ENCODE results near the gene GFRA1. TPM values are rescaled to one million over a fixed set of nuclear protein-coding genes. Genes with fewer than 3 reads are reported as not detected.

Gene GFRA1
- total RNA-seq, 2 experiments from 2014 or later = not detected

DNA sequence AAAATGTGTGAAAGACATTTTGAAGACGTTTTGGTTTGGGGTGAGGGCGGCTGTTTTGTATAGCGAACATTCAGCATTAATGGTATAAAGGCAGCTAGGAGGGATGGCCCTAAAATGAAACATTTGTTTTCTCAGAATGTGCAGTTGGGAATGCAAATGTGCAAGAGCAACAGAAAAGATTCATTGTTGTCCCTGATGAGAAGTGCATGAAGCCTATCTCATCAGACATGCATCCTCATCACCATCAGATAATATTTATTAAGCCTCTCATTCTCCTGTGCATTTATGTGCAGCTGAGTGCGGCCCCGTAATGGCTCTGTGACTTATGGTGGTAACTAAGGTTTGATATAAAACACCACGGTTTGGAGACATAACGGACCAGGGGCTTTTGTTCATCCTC lies 199.5 kb downstream of the GFRA1 start:
- Mint-ChIP-seq H3K4me1 (no peaks in the 10 kb centered on the region), H3K27ac (no peak overlapping the region), H3K4me3 (no peak overlapping the region), H3K9me3 (no peaks in the 10 kb centered on the region), H3K36me3 (ENCODE audit: low read depth) (no peaks in the 10 kb centered on the region), H3K27me3 (no peaks in the 10 kb centered on the region)
- POLR2A ChIA-PET = no interaction called here
- DNase-seq = no peak
- CTCF ChIA-PET = no interaction called here

DNA sequence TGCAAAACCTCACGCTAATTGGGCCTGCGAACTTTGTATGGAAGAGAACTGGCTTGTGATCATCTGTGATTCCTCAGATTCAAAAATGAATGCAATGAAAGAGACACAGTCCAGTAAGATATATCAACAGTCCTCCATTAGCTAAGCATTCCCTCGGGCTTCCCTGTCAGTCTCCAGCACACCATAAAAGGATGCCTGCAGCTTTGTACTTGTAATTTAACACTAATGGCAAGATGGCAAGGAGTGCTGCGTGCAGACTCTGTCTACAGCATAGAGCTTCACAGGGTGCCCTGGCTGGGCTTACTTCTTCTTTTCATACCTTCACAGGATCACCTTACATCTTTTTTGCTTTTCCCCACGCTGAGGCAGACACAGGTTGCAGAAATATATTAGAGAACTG lies 200.0 kb downstream of the GFRA1 start:
- POLR2A ChIA-PET = no interaction called here
- no peaks in the 10 kb centered on the region for H3K9me3 Mint-ChIP-seq
- H3K36me3 Mint-ChIP-seq (ENCODE audit: low read depth) = no peaks in the 10 kb centered on the region
- H3K27me3 Mint-ChIP-seq = no peaks in the 10 kb centered on the region
- no peak for DNase-seq
- H3K27ac Mint-ChIP-seq = no peak overlapping the region
- CTCF ChIA-PET = no interaction called here
- no peak overlapping the region for H3K4me3 Mint-ChIP-seq
- no peaks in the 10 kb centered on the region for H3K4me1 Mint-ChIP-seq

DNA sequence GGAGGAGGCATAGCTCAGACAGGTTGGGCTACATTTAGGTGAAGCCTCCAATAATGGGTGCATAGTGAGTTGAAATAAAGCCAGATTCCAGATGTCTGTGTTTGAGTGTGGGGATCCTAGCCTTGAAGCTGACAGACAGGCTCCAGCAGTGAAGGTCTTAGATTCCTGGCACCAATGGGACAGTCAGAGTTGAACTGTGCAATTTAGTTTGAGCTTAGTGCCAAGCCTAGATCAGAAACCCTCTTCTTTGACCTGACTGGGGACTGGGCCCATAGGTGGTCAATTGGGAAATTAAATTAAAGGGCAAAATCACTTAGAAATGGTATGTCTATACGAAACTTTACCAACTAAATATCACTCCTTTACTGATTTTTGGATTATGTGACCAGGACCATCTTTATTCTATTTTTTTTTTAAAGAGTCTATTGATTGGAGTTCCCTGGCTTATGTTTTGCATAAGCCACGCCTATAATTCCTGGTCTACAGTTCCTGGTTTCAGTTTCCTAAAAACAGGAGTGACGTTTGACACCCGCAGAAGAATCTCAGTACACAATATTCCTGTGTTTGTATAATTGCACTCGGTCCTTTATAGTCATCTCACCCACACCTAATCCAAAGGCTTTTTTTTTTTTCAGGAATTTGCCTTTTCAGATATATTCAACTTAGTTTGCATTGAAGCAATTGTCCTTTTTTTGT lies 201.4 kb downstream of the GFRA1 start:
- Mint-ChIP-seq H3K9me3 (no peaks in the 10 kb centered on the region), H3K27me3 (no peaks in the 10 kb centered on the region), H3K27ac (no peak overlapping the region), H3K4me3 (no peak overlapping the region), H3K36me3 (ENCODE audit: low read depth) (no peaks in the 10 kb centered on the region), H3K4me1 (no peaks in the 10 kb centered on the region)
- ChIA-PET POLR2A (no interaction called here), CTCF (no interaction called here)
- no peak for DNase-seq

DNA sequence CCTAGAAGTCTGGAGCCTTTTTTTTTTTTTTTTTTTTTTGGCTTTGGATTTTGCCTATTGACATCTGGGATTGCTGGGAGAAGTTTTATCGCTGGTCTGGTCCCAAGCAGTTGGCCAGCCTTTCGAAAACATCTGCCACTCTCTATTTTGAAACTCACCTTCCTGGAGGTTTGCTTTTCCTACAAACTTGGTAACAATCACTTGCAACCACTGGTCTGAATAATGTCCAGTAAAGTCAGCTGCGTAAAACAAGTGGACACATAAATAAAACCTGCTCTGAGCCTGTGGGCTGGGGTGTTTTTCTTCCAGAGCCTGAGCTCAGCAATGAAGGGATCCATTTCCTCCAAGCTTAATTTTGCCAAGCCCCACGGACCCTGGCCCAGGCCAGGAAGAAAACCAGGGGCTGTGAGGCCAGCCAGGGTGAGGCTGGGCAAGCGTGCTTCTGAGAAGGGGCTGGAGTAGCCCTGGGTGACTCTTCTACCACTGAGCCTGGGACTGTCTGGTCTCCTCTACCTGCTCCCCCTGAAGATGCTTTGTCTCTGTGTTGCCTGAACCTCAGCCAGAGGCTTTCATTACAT lies 202.2 kb downstream of the GFRA1 start:
- ChIA-PET POLR2A (no interaction called here), CTCF (interaction anchor here (1.1 kb wide), 1 partner anchor 8 kb away, joined by 3 read pairs; no protein-coding TSS in a partner anchor)
- Mint-ChIP-seq H3K4me3 (no peak overlapping the region), H3K36me3 (ENCODE audit: low read depth) (no peaks in the 10 kb centered on the region), H3K9me3 (no peaks in the 10 kb centered on the region), H3K27ac (no peak overlapping the region), H3K4me1 (no peaks in the 10 kb centered on the region), H3K27me3 (no peaks in the 10 kb centered on the region)
- DNase-seq = no peak

DNA sequence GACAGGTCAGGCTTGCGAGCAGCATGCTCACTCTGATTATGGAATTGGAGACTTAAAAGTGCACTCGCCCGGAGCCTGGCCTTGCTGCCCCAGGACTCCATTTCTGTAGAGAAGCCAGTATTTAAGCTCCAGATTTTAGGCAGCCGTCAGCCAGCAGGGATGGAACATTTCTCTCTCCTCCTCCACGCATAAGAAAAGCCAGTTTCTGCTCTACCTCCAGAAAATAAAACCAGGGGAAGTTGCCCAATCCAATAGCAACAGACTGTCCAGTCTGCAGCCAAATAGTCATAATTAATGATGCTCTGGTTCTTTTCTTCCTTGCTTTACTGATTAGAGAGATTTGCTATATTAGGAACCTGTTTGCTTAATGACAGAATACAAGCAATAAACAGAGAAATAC lies 203.2 kb downstream of the GFRA1 start:
- ChIA-PET POLR2A (no interaction called here), CTCF (interaction anchor here (1.0 kb wide), 1 partner anchor 56 kb away, joined by 3 read pairs; no protein-coding TSS in a partner anchor)
- Mint-ChIP-seq H3K36me3 (ENCODE audit: low read depth) (no peaks in the 10 kb centered on the region), H3K4me1 (no peaks in the 10 kb centered on the region), H3K9me3 (no peaks in the 10 kb centered on the region), H3K27ac (no peak overlapping the region), H3K27me3 (no peaks in the 10 kb centered on the region), H3K4me3 (no peak overlapping the region)
- DNase-seq = no peak

DNA sequence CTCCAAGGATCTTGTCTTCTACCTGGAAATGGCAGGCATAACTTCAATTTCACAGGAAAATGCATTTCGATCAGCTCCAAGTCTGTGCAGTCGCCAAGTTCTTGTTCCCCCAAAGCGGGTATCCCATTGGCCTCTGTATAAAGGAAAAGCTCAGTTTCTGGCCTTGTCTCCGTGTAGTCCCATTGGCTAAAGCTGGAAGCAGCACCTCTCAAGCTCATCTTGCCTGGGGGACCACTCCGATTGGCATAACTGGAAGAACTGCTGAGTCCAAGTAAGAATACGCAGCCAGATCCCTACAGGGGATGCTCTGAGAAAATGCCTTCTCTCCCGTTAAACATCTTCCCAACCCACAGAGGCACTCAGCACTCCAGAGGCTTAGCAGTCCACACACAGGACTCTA lies 205.2 kb downstream of the GFRA1 start:
- no peaks in the 10 kb centered on the region for H3K36me3 Mint-ChIP-seq (ENCODE audit: low read depth)
- no peak overlapping the region for H3K4me3 Mint-ChIP-seq
- DNase-seq = no peak
- no peaks in the 10 kb centered on the region for H3K9me3 Mint-ChIP-seq
- H3K27ac Mint-ChIP-seq = no peak overlapping the region
- no peaks in the 10 kb centered on the region for H3K4me1 Mint-ChIP-seq
- no peaks in the 10 kb centered on the region for H3K27me3 Mint-ChIP-seq
- ChIA-PET CTCF (interaction anchor here (1.1 kb wide), 1 partner anchor 11 kb away, joined by 3 read pairs; no protein-coding TSS in a partner anchor), POLR2A (no interaction called here)

DNA sequence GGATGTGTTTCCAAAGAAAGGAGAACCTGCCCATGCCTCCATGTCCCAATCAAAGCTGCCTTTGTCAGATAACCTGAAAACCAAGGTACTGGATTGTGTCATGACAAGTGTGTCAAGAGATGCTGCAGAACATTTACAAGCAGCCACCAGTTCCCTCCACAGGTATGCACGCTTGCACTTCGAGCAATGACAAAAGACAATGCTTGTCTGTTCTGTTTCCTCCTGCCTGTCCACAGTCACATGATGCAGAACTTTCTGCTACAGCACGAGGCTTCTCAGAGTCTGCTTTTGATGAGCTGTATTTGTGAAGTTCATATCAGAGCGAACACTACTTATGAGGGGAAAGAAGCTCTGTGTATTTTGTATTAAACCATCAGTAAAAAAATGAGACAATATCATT lies 209.9 kb downstream of the GFRA1 start:
- H3K27ac Mint-ChIP-seq = no peak overlapping the region
- ChIA-PET CTCF (no interaction called here), POLR2A (no interaction called here)
- H3K36me3 Mint-ChIP-seq (ENCODE audit: low read depth) = no peaks in the 10 kb centered on the region
- no peak overlapping the region for H3K4me3 Mint-ChIP-seq
- H3K27me3 Mint-ChIP-seq = no peaks in the 10 kb centered on the region
- H3K4me1 Mint-ChIP-seq = no peaks in the 10 kb centered on the region
- H3K9me3 Mint-ChIP-seq = no peaks in the 10 kb centered on the region
- DNase-seq = no peak

DNA sequence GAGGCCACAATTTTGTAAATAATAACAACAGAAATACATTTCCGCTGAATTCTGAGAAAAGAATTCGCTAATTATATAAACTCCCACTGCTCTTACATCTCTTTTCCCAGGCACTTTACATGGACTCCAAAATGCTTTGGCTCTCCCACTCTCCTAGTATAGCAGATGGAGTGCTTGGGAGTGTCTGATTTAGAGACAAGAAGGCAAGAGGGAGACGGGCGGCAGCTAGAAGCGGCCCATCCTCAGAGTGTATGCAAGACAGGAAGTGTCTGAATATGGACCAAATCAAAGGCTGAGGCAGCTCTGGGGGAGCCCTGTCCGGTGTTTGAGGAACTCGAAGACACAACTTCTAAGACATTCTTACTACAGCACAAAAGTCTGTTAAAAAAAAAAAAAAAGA lies 212.1 kb downstream of the GFRA1 start:
- POLR2A ChIA-PET = no interaction called here
- DNase-seq = no peak
- Mint-ChIP-seq H3K27me3 (no peaks in the 10 kb centered on the region), H3K4me1 (no peaks in the 10 kb centered on the region), H3K4me3 (no peak overlapping the region), H3K27ac (no peak overlapping the region), H3K36me3 (ENCODE audit: low read depth) (no peaks in the 10 kb centered on the region), H3K9me3 (no peaks in the 10 kb centered on the region)
- CTCF ChIA-PET = interaction anchor here (0.6 kb wide), 1 partner anchor 259 kb away, joined by 3 read pairs; no protein-coding TSS in a partner anchor

DNA sequence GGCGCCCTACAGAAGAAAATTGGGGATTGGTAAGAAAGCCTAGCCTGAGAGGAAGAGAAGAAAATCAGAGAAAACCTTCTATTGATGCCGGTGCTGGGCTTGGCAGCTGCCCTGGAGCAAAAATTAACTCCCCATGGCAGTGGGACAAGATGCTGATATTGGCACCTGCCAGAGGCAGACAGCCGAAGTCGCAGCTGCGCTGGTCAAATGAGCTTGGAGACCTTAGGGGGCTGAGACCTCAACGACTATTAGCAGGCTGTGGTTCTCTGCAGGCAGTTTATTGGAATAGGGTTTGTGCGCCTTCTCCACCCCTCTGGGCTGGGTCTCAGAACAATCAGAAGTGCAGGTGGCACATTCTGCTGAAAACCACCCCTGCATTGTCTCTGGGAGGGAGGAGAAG lies 213.7 kb downstream of the GFRA1 start:
- ChIA-PET CTCF (no interaction called here), POLR2A (no interaction called here)
- Mint-ChIP-seq H3K36me3 (ENCODE audit: low read depth) (no peaks in the 10 kb centered on the region), H3K27ac (no peak overlapping the region), H3K4me1 (no peaks in the 10 kb centered on the region), H3K27me3 (no peaks in the 10 kb centered on the region), H3K9me3 (no peaks in the 10 kb centered on the region), H3K4me3 (no peak overlapping the region)
- DNase-seq = no peak

DNA sequence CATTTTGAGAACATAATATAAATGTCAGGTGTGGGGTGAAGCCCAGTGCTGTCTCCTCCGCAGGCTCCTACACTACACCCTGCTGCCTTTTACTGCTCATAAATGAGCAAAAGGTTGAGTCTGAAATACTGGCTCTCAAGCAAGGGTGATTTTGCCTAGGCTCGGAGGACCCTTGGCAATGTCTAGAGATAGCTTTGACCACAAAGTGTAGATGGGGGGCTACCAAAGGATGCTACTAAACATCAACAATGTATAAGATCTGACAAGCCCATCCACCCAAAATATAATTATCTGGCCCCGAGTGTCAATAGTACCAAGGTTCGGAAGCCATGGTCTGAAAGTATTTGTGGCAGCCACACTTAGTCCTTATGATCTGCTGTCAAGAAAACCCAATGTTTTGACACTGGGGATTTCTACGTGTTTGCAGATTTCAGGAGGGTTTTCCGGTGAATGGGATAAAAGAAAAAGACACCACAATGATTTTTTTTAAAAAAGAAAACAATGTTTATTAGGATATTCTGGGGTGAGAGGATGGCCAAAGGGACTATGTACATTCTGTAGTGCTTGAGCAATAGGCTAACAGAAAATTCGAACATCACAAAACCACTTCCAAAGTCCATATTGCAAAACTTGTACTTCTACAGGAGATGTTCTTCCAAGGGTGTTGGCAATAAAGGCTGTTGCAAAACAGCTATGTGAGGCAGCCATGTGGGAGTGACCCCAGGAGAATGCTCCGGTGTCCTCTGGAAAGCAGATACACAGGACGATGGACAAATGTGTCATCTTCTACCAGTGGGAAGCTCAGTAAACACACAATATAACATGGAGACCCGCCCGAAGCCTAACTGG lies 216.3 kb downstream of the GFRA1 start:
- Mint-ChIP-seq H3K27me3 (no peaks in the 10 kb centered on the region), H3K36me3 (ENCODE audit: low read depth) (no peaks in the 10 kb centered on the region), H3K4me1 (no peaks in the 10 kb centered on the region), H3K27ac (no peak overlapping the region), H3K4me3 (no peak overlapping the region), H3K9me3 (no peaks in the 10 kb centered on the region)
- POLR2A ChIA-PET = no interaction called here
- no peak for DNase-seq
- CTCF ChIA-PET = no interaction called here

DNA sequence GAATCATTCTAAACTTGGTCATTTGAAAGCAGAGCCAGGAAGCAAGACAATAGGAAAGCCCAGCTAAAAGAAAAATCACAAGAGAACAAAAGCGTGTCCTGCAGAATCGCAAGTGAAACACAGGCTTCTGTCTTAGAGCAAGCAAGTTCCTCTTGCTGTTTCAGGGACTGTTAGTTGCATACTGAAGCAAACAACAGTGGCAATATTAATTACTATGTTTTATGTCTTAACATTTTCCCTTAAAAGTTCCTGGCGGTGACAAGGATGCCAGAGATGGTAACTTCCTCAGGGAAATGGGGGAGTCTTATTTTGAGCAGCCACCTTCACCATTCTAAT lies 217.1 kb downstream of the GFRA1 start:
- Mint-ChIP-seq H3K27ac (no peak overlapping the region), H3K27me3 (no peaks in the 10 kb centered on the region), H3K4me3 (no peak overlapping the region), H3K36me3 (ENCODE audit: low read depth) (no peaks in the 10 kb centered on the region), H3K9me3 (no peaks in the 10 kb centered on the region), H3K4me1 (no peaks in the 10 kb centered on the region)
- POLR2A ChIA-PET = no interaction called here
- CTCF ChIA-PET = no interaction called here
- DNase-seq = no peak

DNA sequence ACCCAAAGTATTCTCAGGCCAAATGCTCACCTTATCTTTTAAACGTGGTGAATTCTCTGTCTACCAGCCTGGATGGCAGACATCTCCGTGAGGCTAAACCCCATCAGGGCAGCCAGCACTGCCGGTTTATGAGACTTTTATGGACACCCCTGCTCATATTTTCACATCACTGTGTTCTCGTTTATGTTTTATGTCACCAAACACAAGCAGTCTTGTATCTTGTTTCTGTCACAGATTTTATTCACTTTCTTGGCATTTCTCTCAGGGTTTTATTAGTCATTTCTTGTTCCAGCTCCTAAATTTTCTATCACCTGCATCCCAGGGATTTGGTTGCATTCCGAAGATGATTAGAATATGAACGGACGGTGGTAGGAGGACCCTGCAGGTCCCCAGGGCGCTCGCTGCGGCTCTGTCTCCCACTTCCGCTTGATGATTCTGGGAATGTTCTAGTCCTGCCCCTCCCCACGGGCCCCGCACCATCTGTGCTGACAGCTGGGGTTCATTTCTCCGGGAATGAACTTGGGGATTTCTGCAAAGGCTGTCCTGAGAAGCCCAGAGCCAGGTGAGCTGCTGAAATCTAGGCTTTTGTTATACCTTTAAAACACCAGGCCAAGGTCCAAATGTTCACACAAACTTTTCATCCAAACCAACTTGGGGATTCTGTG lies 217.6 kb downstream of the GFRA1 start:
- Mint-ChIP-seq H3K4me3 (no peak overlapping the region), H3K27ac (no peak overlapping the region), H3K27me3 (no peaks in the 10 kb centered on the region), H3K36me3 (ENCODE audit: low read depth) (no peaks in the 10 kb centered on the region), H3K9me3 (no peaks in the 10 kb centered on the region), H3K4me1 (no peaks in the 10 kb centered on the region)
- no peak for DNase-seq
- POLR2A ChIA-PET = no interaction called here
- CTCF ChIA-PET = no interaction called here

DNA sequence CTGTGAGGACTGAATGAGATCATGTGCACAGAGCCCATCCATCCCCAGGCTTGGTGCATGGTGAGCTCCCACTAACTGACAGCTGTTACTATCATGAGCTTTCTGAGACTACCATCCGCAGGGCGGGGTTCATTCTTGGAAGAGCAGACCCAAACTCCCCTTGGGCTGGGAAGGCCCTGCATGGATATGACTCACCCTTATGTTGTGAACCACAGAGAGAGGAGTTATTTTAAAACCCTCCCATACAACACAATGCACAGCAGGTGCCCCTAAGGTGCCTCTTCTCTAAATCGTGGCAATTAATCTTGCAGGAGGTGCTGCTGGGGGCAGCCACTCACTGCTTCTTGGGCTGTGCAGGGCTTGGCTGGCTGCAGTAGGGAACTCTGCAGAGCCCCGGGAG lies 219.1 kb downstream of the GFRA1 start:
- DNase-seq = no peak
- Mint-ChIP-seq H3K9me3 (no peaks in the 10 kb centered on the region), H3K27ac (no peak overlapping the region), H3K4me3 (no peak overlapping the region), H3K4me1 (no peaks in the 10 kb centered on the region), H3K36me3 (ENCODE audit: low read depth) (no peaks in the 10 kb centered on the region), H3K27me3 (no peaks in the 10 kb centered on the region)
- CTCF ChIA-PET = no interaction called here
- POLR2A ChIA-PET = no interaction called here
